Activated T-helper 1 cell treated with anti-CD3 and anti-CD28 coated beads, Interleukin-2, amount 50 U/mL, for 16 hours (primary cell): ENCODE measurements around the gene LRRC28.

ENCODE experiments used
- DNase-seq, 2 donors: peaks; one replicate each; pipeline ENCODE4 v3.0.0-alpha.2; 2020; ENCODE audit warnings: low read depth in 1 of 2, low spot score in 1 of 2

The LRRC28 gene

DNA sequence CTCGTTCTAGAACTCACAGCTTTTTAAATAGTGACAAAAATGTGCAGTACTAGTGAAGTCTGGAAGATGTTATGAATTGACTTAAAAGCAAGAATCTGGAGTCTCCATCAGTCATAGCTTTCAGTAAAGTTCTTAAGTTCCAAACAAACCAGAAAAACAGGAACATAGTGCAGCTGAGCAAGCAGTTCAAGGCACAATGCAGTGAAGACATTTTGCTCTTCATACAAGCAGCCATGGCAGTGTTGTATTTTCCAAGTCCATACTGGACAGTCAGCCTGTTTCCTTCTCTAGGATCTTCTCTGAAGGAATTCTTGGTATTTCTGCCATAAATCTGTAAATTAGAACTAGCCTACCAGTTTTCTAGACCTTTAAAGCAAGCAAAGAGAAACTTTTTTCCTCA lies 90.5 kb downstream of the LRRC28 start:
- DNase-seq = no peak

DNA sequence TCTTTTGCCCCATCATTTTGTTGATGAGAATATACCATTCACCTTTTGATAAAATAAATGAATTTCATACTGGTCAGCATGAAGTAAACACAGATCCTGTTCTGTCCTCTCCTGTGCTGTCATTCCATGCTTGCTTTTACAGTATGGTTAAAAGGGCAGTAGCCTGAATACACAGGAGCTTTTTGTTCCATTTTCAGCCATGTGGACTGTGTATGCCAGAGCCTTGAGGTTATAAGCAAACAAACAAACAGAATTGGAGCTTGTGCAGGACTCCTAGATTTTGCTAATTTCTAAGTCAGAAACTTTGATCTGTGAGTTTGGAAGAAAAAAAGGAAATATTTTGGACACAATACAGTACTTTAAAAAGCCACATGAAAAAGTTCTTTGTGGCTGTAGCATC lies 91.9 kb downstream of the LRRC28 start:
- no peak for DNase-seq

DNA sequence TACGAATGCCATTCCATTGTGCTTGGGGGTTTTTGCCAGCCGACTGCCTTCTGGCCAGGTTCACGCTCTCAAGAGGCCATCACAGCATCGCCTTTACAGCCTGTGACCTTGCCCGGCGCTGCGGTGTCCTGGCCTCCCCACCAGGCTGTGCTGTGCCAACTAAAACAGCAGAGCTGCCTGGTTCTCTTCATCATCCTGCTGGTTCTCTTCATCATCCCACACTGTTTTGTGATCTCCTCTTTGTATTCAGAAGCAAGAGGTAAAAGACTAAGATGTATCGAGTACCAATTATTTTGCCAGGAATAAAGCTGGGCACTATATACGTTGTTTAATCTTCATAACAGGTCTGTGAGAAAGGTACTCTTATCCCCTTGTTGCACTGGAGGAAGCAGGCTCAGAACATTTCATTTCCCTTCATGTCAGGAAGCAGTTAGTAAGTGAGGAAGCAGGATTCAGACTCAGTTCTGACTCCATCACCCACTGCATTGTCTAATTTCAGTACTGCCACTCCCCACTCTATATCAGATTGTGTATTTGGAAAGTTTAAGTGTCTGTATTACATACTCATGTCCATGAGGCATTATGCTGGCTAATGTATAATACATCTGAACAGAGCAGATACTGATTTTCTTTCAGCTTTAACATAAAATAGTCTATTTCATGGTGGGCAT lies 92.7 kb downstream of the LRRC28 start:
- peak; percentile 5 to 9 for DNase-seq

DNA sequence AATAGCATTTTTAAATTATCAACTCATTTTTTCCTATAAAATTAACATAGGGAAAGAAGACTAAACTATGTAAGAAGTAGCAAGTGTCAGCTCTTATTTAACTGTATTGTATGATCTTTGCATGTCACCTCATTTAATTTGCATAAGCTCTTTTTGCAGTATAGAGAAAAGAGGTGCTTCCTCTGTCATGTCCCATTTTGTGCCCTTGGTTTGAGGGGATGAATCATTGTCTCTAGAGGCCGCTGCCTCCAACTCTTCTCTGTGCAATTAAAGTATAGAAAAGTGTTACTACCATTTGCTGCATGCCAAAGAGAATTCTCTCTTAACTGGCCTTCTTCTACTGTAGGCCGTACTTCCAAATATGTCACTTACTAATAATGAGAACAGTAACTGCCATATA lies 93.4 kb downstream of the LRRC28 start:
- no peak for DNase-seq

DNA sequence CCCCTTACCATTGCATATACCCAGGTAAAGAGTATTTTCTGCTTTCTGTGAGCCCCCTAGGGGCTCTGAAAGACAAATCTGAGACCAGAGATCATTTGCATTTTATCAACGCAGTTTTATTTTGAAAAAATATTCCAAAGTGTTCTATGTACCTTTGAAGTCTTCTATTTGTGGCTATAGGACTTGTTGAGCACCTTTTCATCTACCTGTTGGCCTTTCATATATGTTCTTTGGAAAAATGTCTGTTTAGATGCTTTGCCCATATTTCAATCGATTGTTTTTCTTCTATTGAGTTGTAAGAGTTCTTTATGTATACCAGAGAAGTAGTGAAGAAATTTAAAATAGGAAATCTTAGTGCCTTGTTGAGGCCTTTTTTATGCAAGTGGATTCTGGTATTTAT lies 94.0 kb downstream of the LRRC28 start:
- no peak for DNase-seq

DNA sequence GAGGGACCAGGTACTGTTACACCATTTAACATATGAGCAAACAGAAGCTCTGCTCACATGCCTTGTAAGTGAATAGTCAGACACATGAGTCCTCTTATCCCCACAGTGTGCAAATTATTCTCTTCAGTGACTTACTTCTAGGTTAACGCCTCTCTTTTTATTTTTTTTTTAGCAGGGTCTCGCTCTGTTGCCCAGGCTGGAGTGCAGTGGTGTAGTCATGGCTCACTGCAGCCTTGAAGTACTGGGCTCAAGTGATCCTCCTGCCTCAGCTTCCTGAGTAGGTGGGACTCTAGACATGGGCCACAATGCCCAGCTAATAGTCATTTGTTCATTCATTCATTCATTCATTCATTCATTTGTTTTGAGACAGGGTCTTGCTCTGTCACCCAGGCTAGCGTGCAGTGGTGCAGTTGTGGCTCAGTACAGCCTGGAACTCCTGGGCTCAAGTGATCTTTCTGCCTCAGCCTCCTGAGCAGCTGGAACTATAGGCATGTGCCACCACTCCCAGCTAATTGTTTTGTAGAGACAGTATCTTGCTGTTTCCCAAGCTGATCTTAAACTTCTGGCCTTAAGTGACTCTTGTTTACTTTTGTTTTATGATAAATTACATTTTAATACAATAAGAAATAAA lies 94.7 kb downstream of the LRRC28 start:
- no peak for DNase-seq

DNA sequence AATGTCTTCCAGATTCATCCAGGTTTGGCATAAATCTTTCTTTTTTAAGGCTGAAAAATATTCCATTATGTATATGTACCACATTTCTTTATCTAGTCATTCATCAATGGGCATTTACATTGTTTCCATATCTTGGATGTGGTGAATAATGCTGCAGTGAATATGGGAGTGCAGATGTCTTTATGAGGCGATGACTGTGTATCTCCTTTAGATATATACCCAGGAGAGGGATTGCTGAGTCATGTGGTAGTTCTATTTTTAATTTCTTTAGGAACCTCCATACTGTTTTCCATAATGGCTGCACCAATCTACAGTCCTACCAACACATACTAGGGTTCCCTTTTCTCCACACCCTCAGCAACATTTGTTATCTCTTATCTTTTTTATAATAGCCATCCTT lies 96.3 kb downstream of the LRRC28 start:
- DNase-seq = no peak

DNA sequence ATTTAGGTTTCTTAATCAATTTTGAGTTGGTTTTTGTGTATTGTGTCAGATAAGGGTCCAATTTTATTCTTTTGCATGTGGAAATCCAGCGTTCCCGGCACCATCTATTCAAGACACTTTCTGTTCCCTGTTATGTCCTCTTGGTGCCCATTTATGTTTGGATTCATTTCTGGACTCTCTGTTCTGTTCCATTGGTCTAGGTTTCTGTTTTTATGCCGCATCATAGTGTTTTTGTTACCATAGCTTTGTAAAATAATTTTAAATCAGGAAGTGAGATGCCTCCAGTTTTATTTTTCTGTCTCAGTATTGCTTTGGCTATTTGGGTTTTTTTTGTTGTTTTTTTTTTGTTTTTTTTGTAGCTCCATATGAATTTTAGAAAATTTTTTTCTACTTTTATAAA lies 97.1 kb downstream of the LRRC28 start:
- DNase-seq = no peak

DNA sequence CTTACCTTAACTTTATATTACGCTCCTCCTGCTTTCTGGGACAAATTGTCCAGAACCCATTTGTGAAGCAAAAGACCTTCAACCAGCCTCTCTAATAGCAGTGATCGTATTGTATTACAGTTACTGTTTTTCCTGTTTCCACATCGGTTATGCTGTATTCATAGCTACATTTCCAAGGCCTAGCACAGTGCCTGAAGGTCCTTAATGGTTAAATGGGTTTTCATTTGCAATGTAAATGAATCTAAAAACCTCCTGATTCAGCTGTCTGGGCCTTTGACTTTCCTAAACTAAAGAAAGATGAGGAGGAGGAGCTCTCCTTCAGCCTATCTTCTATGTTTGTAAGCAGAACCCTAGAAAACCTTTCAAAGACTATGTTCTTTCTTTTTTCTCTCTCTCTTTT lies 99.1 kb downstream of the LRRC28 start:
- DNase-seq = no peak

DNA sequence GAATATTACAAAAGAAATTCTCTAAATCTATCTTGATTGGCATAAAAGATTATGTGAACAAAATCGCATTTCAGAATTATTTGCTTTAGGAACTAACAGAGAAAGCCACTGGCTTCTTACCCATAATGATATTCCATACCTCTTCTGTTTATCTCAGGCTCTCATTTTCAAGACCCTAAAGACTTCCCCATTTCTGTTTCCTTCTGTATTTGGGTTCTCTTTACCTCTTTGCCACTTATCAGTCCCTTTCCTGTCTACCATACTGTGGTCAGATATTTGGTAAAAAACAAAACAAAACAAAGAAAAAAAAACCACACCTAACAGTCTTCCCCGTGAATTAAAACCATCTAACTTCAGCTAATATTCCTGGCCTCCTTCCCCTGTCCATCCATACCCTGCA lies 108.5 kb downstream of the LRRC28 start:
- DNase-seq = no peak

DNA sequence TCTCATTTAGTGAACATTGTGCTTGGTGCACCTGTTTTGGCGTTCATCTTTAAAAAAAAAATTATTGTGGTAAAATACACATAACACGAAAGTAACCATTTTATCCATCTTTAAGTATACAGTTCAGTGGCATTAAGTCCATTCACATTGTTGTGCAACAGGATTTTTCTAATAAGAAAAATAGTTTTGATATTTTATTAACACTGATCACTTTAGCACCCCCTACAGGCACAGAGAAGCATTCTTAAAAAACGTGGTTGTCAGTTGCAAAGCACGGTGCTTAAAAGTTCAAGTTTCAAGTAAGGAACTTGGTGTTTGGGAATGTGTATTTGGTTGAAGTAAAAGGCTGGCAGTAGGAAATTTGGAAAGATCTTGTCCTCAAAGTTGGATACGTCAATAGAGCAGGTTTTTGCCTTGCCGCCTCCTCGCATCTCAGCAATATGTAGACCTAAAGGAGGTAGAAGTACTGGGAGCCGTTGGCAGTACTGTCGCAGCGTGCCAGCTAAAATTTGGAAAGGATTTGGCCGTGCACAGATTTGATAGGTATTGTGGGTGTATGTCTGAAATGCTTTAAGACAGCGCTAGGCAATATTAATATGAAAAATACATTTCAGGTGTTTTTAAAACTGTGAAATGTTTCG lies 110.4 kb downstream of the LRRC28 start:
- DNase-seq = no peak

DNA sequence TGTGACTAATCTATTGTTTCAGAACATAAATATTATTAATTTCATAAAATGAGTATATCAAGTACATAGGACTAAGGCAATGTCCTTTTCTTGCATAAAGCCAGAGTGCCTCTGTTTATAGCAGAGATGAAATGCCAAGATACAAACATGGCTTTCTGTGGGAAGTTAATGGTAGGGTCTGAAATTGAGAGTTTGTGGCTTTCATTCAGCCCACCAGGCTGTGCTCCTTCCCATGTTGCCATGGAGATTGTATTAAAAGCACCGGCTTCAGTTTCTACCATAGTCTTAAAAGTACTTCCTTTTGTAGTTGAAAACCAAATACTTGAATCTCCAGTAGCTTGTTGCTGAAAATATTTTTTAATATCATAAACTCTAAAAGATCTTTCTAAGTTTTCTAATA lies 114.0 kb downstream of the LRRC28 start:
- DNase-seq = no peak

DNA sequence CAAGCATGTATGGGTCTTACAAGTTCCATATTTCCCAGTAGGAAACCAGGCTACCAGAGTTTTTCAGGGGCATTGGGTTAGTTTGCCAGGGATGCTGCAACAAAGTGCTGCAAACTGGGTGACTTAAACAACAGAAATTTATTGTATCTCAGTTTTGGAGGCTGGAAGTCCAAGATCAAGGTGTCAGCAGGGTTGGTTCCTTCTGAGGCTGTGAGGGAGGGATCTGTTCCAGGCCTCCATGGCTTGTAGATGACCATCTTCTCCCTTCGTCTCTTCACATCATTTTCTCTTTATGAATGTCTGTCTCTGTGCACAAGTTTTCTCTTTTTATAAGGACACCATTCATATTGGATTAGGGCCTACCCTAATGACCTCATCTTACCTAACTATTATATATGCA lies 114.7 kb downstream of the LRRC28 start:
- no peak for DNase-seq

DNA sequence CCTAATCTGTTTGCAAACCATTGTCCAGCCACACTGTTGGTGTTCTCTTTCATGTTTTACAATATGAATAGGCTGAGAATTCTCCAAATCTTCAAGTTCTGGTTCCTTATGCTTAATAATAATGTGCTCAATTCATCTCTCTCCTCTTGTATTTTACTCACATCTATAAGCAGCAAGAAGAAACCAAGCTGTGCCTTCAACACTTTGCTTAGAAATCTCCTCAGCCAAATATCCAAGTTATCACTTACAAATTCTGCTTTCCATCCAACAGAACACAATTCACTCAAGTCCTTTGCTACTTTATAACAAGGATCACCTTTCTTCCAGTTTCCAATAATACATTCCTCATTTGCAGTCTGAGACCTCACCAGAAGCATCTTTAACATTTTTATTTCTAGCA lies 117.5 kb downstream of the LRRC28 start:
- no peak for DNase-seq

DNA sequence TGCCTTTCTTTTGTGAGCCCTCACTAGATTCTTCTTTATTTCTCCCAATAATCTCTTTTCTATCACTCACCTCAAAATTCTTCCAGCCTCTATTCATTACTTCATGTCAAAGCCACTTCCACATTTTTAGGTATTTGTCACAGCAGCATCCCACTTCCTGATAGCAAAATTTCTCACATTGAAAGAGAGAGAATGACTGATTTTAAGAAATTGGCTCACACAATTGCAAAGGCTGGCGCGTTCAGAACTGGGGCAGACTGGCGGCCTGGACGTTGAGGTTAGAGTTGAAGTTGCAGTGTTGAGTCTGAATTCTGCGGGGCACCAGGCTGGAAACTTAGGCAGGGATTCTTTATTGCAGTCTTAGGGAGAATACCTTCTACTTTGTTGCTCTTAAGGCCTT lies 117.9 kb downstream of the LRRC28 start:
- DNase-seq = no peak

DNA sequence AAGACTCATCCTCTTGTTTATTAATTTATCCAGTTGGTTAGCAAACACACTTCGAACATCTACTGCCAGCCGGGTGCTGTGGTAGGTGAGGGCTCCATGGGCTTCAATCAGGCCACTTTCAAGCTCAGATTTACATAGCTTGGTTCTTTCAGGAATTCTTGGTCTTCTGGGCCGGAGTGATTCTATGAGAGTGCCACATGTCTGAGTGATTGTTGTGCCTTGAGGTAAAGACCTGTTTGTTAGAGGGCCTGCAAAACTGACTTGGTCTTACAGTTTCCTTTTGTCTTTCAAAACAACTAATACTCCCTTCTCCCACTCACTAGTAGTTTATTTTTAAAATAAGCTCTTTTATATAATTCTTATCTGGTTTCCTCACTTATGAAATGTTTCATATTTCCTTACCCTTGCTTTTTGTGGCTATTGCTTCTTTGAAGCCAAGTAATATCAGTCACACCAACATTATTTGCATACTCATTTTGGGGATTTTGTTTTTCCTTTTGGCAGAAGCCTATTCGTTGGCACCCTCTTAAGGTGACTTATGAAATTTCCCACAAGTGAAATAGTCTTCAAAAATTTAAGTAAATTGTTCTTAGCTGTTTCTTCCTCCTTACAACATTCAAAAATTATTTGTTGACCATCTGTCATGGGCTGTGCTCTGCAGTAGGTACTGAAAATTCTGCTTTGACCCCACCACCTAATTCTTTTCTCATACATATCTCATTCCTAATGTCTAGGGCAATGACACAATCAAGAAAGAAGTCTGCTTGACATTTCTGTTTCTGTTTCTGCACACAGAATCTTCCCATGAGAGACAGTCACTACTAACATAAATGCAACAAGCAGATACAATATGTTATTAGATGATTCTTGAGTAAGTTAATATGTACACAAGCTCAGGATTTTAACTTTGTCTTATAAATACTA lies 120.2 kb downstream of the LRRC28 start:
- DNase-seq = no peak

DNA sequence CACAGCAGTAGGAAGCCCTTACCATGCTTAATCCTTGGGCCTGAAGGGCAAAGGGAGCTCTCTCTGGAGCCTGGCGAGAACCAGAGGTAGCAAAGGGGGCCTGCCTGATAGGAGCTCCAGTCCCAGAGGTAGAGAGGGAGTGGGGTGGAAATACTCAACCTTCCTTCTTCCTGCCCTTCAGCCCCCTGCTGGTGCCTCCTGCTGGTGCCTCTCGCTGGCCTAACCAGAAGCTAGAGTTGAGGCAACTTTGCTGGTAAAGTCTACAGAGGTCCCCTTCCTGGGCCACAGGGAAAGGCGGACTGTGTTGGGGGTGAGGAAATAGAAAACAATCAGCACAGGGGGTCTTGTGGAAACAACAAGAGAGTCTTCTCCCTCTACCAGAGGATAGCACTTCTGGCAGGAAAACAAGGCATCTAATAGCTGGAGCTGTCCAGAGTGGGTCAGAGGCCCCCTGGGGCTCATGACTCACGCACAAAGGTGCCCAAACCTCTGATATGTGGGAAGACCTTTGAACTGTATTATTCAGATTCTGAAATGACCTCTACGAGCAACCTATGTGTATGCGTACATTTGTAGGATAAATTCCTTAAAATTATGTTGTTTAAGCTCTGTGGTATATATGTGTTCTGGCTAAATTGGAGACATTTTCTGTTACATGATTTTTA lies 133.9 kb downstream of the LRRC28 start:
- DNase-seq = no peak

DNA sequence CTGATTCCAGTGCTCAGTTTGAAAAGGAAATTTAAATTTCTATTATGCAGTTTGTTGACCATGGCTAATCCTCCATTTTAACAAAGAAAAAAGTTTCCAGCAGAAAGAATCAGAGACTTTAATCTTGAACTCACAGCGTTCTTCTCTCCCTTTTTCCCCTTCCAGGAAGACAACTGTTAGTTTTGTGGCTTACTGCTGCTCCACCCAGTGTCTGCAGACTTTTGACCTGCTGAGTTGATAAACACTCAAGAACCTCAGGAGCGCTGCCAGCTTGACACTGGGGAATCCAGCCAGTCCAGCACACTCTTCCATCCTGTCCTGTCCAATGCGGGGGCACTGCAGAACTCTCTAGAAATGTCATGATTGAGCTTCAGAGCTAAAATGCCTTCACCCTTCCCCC lies 134.6 kb downstream of the LRRC28 start:
- DNase-seq = no peak

DNA sequence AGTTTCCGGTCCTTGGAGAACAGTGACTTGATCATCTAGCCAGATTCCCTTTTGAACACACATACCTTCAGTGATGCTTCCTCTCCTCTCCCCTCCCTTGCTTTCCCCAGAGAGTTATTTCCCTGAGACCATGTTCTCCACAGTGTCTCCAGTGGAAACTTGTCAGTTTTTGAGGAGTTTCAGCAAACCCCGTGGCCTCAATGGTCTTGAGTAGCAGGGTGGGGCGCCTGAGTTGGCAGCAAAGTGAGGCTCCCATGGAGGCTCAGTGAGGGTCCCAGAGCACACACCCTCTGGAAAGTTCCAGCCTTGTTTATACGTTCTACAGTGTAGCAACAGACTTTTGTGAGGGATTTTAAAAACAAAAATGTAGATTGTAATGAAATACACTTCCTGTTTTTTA lies 135.1 kb downstream of the LRRC28 start:
- DNase-seq = no peak

DNA sequence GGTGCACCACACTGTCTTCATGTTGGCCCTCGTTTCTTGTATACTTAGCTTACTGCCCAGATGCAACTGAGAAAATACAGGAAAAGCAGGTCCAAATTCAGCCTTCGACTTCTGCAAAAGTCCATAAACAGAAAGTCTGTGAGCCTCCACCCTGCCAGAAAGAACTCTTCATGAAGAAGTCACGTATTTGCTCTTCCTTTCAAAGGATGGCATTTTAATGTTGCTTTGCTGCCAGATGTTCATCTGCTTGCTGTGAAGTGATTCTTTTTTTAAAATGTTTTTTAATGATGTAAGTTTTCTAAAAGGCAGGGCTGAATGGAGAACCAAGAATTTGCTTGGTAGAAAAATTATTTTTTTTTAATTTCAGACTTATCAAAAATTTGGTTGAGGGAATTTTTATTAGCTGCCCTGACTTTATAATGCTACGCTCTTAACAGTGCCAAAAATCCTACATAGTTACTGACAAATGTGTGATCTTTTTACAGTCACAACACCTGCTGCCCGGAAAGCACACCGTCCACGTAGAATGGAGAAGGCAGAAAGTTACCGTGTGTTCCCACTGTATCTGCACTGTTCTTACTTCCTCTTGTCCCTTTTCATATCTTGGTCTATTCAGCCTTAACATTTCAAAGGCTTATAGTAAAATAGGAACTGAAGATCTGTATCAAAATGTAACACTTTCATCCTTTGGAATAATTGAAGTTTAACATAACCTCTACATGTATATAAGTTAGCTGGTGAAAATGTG lies 136.3 kb downstream of the LRRC28 start:
- no peak for DNase-seq

DNA sequence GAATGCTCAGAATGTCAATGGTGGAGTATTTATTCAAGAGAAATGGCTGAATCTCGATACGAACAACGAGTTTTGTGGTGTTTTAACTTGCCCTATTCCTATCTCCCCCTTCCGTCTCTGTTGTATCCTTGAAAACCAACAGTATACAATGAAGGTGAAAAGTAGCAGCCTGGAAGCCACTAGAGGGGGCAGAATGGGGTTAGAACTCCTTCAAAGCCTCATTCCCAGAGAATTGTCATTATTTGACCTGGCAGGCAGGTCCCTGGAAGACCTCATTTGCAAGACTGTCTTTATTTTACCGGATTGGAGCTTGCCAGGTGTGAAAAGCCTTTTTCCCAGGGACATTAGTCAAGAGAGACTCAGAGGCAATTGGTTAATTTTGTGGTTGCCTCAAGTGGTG lies 139.4 kb downstream of the LRRC28 start:
- DNase-seq = no peak
